Stimulated activated CD8-positive, alpha-beta memory T cell treated with anti-CD3 and anti-CD28 coated beads, Interleukin-15, amount 100 ng/mL, for 1 hour (primary cell): ENCODE measurements around the gene SLC16A13.
"Not testable (repeated sequence)": the region's sequence is repeated elsewhere in the genome, so short reads cannot be mapped to it uniquely, and the experiment has no call there.

ENCODE experiments used
- DNase-seq: peaks from one replicate; pipeline ENCODE4 v3.0.0-alpha.2; 2020; ENCODE audit warnings: low read depth

The SLC16A13 gene, protein sequence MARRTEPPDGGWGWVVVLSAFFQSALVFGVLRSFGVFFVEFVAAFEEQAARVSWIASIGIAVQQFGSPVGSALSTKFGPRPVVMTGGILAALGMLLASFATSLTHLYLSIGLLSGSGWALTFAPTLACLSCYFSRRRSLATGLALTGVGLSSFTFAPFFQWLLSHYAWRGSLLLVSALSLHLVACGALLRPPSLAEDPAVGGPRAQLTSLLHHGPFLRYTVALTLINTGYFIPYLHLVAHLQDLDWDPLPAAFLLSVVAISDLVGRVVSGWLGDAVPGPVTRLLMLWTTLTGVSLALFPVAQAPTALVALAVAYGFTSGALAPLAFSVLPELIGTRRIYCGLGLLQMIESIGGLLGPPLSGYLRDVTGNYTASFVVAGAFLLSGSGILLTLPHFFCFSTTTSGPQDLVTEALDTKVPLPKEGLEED

GRCh38 chr17:7035591-7036368 is at the start of gene SLC16A13:
Gene SLC16A13 (plus strand): TSS chr17:7036015. CDS start chr17:7036383, 368 bp downstream.
- peak; percentile 94 for DNase-seq

DNA sequence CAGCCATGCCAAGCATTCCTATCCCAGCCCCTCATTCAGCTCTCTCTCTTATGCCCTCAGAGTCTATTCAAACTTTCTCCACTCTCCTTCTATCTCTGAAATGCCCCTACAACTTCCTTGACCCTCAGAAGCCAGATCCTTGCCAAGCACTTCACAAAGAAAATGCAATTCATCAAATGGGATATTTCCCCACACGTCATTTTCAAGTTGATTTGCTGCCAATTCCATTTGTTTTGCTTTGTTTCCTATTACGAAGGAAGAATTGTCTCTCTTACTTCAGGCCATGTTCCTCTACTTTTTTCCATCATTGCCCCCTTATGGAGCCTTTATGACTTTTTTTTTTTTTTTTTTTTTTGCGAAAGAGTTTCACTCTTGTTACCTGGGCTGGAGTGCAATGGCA is 49.1 kb upstream of the SLC16A13 start:
- DNase-seq: no peak

- no peak for DNase-seq
Measured at GRCh38 chr17:6989779-6990178, 46.0 kb upstream of the SLC16A13 start.

- not testable (repeated sequence) for DNase-seq
Measured at GRCh38 chr17:6993613-6994056, 42.2 kb upstream of the SLC16A13 start.

DNA sequence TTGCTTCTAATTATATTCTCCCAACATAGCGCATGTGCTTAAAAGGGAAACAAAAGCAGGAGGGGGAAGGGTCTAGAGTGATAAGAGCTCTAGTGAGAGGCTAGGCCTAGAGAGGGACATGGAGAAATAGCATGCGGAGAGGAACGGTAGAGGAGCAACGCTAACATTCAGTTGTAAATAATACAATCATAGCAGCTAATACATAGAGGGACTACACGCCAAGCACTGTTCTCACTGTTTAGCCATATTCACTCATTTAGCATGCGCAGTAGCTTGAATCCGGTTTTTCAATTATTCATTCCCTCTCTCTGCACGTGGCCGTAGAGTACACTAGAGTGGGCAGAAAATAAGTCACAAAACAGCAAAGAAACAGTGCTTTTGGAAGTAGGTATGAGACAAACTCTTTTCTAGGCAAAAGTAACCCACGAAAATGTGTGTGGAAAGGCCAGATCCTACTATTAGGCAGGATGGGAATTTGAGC is 41.7 kb upstream of the SLC16A13 start:
- no peak for DNase-seq

GRCh38 chr17:6994666-6995256 is 41.1 kb upstream of the SLC16A13 start:
- no peak for DNase-seq

DNA sequence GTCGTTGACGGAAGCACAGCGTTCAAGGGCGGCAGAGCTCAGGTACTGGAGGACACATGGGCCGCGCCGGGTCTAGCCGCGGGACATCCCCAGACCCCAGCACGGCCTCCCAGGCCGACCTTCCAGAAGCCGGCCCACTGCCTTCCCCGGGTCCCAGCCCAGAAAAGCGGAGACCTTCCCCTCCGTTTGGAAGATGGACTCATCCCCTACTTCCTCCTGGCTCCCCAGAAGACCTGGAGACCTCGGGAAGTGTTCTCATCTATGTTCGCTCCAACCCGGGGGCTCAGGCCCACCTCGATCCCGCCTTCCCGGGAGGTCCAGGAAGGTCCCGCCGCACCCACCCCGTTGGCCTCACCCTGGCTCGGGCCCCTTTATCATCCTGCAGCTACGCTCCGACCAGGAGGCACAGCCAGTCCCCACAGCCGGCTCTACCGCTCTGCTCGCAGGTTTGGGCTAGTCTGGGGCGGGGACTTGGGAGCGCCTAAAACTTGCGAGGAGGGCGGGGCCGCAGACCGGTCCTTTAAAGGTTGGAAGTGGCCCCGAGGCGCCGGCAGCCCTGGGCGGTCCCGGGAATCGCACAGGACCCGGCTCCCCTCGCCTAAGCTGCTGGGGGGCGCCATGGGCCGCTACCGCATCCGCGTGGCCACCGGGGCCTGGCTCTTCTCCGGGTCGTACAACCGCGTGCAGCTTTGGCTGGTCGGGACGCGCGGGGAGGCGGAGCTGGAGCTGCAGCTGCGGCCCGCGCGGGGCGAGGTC is 40.1 kb upstream of the SLC16A13 start, which contains the start of gene ALOX12:
TSS of gene ALOX12 (plus strand) at position 550 of the 756 bp plus-strand sequence. CDS start at position 619, 69 bp downstream.
- DNase-seq: no peak

GRCh38 chr17:6996256-6997011 is 39.4 kb upstream of the SLC16A13 start:
- no peak for DNase-seq

DNA sequence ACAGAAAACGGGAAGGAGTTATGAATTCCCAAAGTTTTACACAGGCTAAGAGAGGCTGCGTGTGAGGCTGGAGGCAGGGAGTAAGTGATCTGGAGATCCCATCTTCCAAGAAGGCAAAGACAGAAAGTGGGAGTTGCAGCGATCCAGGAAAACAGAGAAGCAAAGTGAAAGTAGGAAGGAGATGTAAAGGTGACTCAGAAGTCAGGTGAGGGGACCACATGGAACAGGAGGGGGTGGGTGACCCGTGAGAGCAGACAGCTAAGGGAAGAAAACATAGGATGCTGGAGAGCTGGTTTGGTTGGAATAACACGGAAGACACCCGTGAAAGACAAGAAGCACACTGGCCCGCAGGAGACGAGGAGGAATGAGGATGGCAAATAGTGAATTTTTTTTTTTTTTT is 38.6 kb upstream of the SLC16A13 start:
- DNase-seq: no peak

DNA sequence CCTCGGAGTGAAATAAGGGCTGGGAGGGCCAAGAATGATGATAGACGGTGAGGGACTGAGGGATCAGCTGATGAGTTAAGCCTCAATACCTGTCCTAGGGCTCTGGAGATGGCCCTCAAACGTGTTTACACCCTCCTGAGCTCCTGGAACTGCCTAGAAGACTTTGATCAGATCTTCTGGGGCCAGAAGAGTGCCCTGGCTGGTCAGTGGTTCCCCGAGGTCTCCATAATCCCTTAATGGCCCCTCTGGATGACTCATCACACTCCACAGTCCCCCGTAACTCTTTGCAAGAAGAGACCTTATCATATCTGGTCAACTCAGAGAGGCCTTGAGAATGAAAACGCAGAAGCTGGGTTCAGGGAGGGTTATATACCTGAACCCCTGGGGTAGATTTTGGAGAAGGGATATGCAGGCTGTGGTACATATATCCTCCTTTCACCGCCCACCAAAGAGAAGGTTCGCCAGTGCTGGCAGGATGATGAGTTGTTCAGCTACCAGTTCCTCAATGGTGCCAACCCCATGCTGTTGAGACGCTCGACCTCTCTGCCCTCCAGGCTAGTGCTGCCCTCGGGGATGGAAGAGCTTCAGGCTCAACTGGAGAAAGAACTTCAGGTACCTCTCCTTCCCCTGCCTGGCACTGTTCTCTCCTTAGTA is 36.8 kb upstream of the SLC16A13 start:
- DNase-seq: no peak

GRCh38 chr17:7001318-7001961 is 34.4 kb upstream of the SLC16A13 start:
- DNase-seq: no peak

GRCh38 chr17:7002288-7003047 is 33.3 kb upstream of the SLC16A13 start:
- DNase-seq: no peak

DNA sequence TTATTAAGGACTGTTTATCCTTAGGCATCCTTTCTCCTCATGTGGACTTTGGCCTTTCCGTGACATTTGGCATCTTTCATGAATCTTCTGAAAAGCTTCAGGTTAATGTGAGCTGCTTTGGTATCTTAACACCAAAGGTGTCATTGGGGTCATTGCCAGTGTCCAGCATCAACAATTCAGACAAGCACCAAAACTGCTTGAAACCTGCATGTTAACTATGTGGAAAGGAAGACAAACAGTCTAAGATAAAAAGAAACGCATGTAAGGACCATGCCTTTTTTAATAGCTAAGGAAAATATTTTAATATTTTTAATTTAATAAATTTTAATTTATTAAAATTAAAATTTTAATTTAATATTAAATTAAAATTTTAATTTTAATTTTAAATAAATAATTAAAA is 32.1 kb upstream of the SLC16A13 start:
- DNase-seq: no peak

GRCh38 chr17:7004398-7005253 is 31.2 kb upstream of the SLC16A13 start:
- no peak for DNase-seq

DNA sequence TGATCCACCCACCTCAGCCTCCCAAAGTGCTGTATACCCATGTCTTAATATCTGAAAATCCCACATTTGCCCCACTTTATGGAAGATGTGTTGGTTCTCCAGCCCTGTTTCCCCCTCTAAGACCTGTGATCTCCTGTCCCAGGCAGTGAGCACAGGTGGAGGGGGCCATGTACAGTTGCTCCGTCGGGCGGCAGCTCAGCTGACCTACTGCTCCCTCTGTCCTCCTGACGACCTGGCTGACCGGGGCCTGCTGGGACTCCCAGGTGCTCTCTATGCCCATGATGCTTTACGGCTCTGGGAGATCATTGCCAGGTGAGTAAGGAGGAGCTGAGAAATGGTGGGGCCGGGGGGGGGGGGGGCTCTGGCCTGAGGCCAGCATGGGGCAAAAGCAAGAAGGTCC is 30.1 kb upstream of the SLC16A13 start:
- DNase-seq: no peak

- no peak for DNase-seq
Measured at GRCh38 chr17:7007143-7007542, 28.7 kb upstream of the SLC16A13 start.

DNA sequence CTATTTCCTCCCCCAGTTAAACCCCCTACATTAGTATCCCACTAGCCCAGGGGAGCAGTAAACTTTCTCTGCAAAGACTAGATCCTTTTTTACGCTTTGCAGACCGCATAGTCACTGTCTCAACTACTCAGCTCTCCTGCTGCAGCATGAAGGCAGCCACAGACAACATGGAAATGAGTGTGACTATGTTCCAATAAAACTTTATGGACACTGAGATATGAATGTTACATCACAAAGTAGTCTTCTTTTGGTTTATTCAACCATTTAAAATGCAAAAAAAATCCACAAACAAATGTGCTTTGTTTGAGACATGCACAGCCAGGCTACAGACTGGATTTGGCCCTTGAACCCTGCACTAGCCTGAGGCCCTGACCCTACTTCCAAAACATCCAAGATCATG is 25.3 kb upstream of the SLC16A13 start:
- DNase-seq: no peak

- no peak for DNase-seq
Measured at GRCh38 chr17:7011415-7011814, 24.4 kb upstream of the SLC16A13 start.
